CD4-positive, alpha-beta T cell treated with Interleukin-17A for 4 hours (primary cell): Measurements from ENCODE around the gene TM4SF4.

Experiments
- DNase-seq: peaks from one replicate; pipeline ENCODE4 v3.0.0-alpha.2; 2020; ENCODE audit warnings: mixed read lengths

The TM4SF4 gene

DNA sequence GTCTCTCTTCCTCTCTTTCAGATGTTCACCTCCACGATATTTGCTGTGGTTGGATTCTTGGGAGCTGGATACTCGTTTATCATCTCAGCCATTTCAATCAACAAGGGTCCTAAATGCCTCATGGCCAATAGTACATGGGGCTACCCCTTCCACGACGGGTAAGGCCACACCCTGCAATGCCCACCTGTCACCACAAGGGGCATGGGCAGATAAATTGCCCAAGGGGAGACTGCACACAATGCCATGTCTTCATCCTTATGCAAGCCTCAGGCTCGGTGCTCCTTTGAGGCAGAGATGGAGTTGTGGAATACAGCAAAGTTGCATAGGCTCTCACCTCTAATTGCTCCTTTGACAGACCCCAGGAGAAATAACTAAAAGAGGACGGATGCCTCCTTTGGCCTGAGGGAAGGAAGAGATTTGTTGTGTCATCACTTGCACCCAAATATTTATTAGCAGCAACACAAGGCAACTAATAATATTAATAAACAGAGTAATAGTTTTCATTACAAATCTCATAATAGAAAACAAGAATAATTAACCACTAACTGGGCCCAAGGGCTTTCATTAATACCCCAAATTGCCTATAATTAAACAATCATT, 13.2 kb downstream of the TM4SF4 start:
- peak; percentile 7 for DNase-seq

DNA sequence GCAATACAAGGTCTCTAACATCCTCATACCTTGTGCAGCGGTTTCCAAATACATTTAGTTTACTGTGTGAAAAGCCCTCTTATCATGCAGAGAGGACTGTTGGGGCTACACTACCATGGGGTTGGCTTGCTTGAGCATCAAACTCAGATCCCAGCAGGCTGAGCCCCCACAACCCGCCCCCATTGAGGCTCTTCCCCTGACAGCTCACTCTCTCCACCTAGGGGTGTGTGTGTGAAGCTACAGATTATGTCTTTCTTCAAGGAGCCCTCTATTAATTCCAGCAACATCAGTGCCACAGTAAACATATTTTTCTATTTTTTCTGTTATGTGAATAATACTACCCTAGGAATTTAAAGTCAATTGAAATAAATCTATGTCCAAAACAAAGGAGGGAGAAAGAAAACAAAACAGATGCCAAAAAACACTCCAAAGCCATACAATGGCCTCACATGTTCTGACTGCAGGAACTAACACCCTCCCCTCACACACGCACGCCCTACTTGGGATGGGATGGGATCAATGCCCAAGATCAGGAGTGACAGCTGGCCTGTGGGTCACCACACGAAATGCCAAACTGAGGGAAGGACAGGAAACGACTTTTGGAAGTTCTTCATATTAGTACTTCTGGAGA, 14.7 kb downstream of the TM4SF4 start:
- no peak for DNase-seq

DNA sequence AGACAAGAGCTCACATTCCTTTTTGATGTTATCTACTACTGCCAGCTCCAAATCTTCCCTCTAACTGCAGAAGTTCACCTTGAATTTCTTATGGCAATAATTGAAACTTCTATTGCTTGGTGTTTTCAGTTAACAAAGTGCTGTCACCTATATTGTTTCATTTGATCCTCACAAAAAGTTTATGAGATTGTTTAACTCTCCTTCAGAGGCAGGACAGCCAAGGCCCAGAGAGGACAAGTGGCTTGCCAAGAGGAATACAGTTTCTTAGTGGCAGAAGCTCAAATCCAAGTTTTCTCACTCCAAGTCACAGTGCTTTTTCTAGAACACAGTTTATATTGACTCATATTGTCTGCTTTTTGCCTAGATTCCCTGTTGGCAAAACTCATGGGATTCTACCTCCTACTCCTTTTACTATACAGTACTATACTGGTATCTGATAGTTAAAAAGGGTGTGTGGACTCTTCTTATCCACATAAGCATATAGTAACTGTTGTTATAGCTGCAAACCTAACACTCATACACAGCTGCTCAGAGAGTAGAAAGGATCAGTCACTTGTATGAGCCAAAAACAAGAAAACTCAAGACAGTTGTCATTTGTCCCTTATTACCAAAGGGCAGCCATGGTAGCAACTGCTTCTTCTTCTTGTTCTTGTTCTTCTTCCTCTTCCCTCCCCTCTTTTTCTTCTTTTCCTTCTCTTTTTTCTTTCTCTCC, 15.9 kb downstream of the TM4SF4 start:
- no peak for DNase-seq

DNA sequence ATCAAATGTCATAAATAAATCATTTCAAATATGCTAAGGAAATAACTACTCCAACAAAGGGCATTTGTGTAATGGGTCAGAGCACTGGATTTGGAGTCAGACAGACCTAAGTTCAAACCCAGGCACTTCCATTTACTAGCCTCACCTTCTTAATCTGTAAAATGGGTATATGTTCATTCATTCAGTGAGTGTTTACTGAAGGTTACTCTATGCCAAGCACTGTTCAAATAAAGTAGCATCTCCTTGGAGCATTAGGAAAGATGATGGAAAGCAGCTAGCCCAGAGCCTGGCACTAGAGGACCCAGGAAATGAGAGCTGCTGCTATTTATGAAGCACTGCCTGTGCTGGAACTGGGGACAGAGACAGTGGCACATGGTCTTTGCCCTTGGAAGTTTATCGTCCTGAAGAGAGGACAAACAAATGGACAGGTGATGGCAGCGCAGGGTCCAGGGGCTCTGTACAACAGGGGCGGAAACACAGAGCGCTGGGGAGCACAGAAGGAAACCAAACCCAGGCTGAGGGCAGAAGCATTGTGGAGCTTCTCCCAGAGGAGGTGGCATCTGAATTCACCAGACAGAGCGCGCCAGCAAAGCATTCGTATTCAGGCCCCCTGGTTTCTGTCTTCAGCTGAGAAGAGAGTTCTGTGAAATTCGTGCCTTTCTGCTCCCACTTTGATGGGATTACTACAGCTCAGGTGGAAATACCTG, 19.0 kb downstream of the TM4SF4 start:
- DNase-seq = no peak

DNA sequence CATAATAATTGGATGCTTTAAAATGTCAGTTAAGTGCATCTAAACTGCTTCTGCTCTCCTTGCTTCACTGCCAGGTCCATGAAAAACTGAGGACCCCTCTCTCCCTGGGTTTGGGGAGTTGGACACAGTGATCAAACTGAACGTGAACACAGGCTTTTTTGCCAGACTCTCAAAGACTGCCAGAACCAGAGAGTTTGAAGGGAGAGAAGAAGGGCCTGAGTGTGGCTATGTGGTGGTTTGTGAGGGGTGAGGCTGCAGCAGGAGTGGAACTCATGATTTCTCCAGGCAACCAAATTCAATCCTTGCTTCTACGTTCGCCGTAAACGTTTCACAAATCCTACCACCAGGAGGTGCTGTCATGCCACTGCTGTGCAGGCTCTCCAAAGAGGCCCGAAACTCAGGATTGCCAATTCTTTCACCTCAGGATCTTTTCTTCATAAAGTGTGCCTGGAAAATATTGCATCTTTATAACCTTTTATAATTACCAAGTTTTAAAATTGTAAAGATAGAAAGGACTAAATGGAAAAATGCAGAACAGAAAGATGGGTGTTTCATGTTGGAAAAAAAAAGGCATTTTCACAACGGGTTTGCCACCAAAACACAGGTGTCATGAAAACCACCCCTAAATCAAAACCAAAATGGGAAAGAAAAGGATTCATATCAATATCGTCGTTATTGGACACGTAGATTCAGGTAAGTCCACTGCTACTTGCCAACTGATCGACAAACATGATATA, 19.7 kb downstream of the TM4SF4 start:
- peak; percentile 12 for DNase-seq

DNA sequence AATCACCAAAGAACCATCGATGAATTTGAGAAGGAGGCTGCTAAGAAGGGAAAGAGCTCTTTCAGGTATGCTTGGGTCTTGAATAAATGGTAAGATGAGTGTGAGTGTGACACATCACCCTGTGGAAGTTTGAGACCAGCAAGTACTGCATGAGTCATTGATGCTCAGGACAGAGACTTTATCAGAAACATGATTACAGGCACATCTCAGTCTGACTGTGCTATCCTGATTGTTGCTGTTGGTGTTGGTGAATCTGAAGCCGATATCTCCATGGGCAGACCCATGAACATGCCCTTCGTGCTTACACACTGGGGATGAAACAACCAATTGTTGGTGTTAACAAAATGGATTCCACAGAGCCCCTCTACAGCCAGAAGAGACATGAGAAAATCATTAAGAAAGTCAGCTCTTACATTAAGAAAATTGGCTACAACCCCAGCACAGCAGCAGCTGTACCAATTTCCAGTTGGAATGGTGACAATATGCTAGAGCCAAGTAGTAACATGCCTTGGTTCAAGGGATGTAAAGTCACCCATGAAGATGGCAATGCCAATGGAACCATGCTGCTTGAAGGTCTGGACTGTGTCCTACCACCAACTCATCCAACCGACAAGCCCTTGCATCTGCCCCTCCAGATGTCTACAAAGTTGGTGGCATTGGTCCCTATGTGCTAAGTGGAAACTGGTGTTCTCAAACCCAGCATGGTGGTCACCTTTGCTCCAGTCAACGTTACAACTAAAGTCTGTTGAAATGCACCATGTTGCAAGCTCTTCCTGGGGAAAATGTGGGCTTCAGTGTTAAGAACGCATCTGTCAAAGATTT, 20.5 kb downstream of the TM4SF4 start:
- no peak for DNase-seq

DNA sequence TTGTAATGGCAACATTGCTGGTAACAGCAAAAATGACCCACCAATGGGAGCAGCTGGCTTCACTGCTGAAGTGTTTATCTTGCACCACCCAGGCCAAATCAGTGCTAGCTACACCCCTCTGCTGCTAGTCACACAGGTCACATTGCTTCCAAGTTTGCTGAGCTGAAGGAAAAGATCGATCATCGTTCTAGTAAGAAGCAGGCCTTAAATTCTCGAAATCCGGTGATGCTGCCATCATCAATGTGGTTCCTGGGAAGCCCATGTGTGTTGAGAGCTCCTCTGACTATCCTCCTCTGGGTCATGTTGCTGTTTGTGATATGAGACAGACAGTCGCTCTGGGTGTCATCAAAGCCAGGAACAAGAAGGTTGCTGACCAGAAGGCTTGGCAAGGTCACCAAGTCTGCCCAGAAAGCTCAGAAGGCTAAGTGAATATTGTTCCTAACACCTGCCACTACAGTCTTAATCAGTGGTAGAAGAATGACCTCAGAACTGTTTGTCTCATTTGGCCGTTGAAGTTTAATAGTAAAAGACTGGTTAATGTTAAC, 21.2 kb downstream of the TM4SF4 start:
- no peak for DNase-seq

DNA sequence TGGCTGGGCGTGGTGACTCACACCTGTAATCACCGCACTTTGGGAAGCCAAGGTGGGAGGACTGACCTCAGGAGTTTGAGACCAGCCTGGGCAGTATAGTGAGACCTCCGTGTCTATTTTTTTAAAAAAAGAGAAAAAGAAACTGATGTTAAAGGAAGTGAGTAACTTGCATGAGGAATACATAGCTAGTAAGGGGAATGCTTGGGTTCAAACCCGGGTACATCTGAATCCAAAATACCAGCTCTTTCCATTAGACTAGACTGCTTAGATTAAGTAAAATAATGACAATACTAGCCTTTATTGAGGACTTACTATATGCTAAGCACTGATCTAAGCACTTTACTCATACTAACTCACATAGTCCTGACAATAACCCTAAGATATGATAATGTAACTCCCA, 22.4 kb downstream of the TM4SF4 start:
- no peak for DNase-seq

DNA sequence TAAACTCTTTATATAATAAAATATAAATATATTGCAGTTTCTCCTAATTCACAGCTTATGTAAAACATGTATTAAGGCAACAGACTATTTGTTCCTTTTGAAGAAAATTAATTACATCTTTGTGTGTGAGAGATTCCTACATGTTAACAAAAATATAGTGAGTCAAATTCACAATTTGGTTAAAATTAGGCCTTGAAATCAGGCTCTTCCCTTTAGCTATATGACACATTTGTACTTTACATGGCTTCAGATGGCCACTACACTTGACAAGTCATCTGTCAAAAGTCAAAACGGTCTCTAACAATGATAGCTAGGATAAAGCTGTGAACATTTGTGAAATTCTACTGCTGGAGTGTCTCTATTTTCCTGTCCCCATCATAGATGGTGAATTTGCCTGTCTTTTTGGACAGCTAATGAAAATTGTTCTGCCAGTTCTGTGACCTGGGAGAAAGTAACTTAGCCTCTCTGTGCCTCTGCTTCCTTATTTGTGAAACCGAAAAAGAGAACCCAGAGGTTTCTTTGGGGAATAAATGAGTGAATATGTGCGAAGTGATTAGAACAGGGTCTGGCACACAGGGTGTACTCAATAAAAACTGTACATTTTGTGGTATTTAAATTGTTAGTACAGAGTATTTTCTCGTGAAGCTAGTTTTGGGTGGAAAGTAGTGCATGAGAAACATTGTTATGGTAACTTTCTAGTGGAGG, 23.6 kb downstream of the TM4SF4 start:
- DNase-seq = no peak

DNA sequence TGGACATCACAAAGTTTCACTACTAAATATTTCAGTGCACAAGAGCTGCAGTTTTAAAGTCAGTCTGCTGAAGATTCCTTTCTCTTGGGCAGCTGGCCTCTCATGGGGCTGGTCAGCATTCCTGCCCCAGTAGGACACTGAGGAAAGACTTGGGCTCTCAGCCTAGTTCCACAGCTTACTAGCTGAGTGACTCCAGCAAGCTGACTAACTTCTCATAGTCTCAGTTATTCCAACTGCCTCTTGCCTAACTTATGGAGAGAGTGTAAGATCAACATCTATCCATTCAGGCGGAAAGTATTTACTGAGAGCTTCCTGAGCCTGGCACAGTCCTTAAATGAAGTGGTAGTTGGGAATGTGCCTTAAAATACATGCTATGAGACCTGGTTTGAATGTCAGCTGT, 27.0 kb downstream of the TM4SF4 start:
- DNase-seq = no peak

DNA sequence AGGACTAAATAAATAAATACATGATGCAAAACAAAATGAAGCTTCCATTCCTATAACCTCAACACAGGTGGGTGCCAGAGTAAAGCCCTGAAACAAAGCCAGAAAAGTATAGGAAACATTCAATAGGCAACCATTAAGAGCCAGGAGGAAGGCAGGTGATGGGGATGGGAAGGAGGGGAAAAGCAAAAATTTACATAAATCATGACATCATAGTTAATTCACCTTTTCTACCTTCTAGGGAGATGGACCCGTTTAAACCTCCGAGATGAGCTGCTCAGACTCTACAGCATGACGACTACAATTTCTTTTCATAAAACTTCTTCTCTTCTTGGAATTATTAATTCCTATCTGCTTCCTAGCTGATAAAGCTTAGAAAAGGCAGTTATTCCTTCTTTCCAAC, 27.9 kb downstream of the TM4SF4 start:
- no peak for DNase-seq

DNA sequence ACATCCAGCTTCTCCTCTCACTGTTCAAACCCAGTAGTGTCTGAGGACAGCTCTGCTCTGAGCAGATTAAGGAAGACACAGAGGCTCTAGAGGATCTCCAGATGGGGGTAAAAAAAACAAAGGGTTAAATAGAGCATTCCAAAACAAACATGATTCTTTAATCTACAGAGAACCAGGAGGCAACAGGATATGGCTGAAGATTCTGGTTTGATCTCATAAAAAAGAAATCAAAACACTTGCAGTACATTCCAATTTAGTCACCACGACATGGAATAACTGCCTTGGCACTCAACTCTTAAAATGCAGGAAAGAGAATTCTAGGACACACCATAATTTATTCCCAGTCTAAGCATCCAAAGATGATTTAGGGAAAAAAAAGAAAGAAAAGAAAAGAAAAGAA, 32.0 kb downstream of the TM4SF4 start:
- no peak for DNase-seq

DNA sequence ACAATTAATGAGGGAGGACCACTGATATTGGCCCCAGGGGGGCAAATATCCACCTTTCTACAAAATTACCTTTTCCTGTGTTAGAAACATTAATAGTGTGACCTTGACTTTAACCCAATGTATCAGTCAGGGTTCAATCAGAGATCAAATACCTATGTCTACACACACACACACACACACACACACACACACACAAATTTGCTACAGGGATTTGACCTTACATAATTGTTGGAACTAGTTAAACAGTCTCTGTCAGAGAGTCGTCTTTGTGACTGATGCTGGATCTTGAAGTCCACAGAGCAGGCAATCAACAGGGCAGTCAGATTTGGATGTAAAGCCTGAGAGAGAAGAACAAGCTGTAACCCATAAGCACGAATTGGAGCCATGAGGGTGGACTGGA, 32.5 kb downstream of the TM4SF4 start:
- DNase-seq = no peak

DNA sequence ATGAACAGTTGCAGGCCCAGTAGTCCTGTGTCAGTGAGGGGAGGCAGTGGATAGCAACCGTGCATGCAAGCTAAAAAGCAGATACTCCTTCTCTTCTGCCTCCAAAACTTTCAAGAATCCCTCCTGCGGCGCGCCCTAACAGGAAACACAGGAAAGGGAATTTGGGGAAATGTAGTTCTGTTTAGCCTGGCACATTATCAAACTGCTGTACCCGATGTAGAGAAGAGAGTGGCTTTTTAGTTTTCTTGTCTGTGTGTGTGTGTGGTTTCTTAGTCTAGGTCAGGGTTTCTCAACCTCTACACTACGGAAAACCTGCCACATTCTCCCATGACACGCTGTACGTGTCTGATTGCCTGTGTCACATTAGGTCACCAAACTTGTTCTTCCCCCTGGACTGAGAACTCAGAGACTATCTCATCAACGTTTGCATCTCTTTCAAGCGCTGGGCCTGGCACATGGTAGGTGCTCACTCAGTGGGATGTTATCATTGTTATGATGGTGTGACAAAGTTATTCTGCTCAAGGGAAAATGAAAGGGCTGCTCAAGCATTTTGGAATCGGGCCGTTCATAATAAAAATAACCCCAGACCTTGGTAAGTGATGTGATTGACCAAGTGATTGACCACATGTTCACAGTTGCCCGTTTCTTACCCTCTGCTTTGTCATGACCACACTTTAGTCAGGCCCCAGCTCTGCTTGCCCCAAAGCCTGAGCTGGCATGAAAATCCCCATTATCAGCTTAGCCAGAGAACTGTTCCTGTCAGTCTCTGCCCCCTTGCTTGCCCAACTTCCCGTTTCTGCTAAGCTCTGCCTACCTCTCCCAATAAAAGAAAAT, 33.2 kb downstream of the TM4SF4 start:
- no peak for DNase-seq

DNA sequence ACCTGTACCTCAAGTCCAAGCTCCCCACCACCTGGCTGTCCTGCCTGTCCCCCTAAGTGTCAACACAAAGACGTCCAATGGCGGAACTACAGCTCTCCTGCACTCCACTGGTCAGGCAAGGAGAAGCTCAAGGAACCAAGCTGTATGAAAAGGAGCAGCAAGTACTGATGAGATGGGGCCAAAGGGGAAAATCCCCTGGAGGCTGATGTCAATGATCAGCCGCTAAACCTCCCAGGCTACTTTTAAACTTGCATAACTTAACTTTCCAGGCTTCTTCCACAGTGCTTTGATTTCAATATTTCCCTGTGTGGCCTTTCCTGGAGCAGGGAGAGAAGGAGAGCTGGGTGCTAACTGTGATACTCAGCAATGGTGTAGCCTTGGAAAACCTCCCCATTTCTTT, 35.0 kb downstream of the TM4SF4 start:
- DNase-seq = no peak

DNA sequence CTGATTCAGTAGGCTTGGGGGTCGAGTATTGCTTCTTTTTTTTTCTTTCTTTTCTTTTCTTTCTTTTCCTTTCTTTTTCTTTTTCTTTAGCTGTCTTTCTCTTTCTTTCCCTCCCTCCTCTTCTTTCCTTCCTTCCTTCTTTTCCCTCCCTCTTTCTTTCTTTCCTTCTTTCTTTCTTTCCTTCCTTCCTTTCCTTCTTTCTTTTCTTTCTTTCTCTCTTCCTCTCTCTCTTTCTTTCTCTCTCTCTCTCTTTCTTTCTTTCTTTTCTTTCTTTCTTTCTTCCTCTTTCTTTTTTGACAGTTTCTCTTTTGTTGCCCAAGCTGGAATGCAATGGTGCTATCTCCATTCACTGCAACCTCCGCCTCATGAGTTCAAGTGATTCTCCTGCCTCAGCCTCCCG, 36.0 kb downstream of the TM4SF4 start:
- no peak for DNase-seq

DNA sequence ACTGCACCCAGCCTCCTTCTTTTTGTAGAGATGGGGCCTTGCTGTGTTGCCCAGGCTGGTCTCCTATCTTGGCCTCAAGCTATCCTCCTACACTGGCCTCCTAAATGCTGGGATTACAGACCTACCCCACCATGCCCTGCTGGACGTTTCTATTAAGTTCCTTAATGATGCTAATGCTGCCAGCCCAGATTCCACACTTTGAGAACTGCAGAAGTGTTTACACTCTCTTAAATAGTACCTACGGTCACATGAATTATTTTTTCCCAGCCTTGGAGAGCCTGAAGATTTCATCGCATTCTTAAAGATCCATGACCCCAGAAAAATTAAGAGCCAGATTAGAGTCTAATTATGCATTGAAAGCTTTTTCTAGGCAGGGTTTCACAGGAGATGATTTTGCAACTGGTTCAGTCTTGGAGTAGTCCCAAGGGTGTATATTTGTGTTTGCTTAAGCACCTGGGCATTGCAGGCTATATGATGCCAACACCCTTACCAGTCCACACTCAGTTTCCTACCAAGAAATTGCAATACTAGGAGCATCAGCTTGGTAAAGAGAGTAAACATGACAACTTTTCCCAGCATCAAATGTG, 36.6 kb downstream of the TM4SF4 start:
- DNase-seq = no peak

DNA sequence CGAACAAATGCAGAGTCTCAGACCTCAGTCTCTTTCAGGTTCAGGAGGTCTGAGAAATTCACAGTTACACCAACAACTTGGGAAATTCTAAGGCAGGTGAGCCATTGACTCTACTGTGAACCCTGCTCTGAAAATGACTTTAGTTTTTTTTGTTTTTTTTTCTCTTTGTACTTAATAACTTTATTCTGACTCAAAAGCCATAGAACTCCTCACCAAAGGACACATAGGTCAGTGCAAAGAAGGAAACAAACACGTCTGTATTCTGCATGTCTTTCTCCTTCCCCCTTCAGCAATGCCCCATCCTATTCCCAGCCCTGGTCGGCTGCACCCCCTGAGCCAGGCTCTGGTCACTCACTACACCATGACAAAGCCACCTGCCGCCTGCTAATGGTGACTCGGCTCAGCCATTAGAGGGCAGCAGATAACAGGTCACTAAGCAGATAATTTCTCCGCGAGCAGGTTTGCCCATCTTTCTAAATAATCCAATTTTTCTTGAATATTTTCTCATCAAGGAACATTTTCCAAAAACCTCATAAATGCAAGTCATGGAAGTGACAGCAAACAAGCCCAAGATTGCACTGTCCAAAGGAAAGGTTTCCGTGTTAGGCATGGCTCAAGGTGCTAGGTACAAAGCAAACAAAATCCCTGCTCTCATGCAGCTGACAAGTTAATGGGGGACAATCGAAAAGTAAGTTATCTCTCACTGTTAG, 37.7 kb downstream of the TM4SF4 start:
- DNase-seq = peak; percentile 16

DNA sequence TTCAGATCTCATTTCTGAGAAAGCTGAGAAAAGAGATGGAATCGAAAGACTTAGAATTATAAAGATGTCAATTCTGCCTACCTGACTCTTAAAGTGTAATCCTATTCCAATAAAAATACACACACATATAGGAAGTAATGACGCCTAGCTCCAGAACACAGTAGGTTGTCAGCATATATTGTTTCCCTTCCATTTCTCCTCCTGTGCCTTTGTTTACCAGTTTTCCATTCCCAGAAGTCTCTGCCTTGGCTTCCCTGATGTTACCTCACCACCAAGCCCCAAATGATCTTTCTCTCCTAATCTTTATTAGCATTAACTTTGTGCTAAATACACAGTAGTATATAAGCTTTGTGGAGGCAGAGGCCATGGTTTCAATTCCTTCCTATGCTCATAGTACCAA, 40.0 kb downstream of the TM4SF4 start:
- DNase-seq = no peak
